ENCODE data around the gene SNAI3. TPM values are rescaled to one million over a fixed set of nuclear protein-coding genes. Genes with fewer than 3 reads are reported as not detected.
A peak's percentile ranks its signal among the peaks of the same experiment; 100 is the strongest.

The SNAI3 gene
- total and polyA plus RNA-seq, 9 of the 15 experiments (the other 6 are each of a cell fraction or from before 2014, with no cell fraction given): 0.04 to 4.1 (median 0.80) TPM; not detected in 1

DNA sequence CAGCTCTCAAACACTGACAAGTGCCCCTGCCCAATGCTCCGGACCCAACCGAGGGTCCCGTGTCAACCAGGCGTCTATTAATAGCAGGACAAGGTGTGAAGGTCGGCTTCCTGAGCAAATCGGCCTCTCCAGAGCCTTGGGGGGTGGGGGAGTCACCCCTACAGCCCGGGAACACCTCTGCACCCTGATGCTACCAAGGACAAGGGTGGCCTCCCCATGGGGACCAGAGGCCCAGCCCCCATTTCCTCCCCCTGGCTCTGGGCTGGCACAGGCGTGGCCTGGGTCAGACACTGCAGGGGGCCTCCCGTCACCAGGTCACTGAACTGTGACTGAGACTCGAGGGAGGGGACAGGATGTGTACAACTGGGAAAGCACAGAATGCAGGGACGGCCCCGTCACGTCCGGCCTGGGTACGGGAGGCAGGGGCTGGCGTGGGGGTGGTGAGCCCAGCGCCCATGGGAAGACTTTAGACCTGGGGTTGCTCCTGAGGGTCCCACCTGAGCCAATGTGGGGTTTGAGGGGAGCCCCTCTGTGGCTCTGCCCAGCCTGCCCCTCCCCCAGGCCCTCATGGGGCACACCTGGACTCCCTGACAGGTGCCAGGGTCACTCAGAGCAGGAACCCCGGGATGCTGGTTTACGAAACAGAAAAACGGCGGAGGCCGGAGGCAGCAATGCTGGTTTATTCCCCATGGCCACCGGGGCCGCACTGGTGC is 34.9 kb downstream of the SNAI3 start (continued):
- TF ChIP-seq, protein P1, sequence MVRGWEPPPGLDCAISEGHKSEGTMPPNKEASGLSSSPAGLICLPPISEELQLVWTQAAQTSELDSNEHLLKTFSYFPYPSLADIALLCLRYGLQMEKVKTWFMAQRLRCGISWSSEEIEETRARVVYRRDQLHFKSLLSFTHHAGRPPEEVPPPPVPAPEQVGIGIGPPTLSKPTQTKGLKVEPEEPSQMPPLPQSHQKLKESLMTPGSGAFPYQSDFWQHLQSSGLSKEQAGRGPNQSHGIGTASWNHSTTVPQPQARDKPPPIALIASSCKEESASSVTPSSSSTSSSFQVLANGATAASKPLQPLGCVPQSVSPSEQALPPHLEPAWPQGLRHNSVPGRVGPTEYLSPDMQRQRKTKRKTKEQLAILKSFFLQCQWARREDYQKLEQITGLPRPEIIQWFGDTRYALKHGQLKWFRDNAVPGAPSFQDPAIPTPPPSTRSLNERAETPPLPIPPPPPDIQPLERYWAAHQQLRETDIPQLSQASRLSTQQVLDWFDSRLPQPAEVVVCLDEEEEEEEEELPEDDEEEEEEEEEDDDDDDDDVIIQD (CRISPR knock-in tag; IDR thresholded peaks at IDR 0.05): no peak
- TF ChIP-seq KAT8 (IDR thresholded peaks at IDR 0.05; ENCODE audit: low read depth) (no peak), SOX6 (IDR thresholded peaks at IDR 0.05) (no peak), KHSRP (IDR thresholded peaks at IDR 0.05) (no peak), MIER1 (IDR thresholded peaks at IDR 0.05; ENCODE audit: low read depth) (0 out of 2 replicates have a peak, but pooled peaks have one; percentile 21), SMARCE1 (IDR thresholded peaks at IDR 0.05) (peak; percentile 65; the same call in 1 of the 2 replicates), MEF2A (IDR thresholded peaks at IDR 0.05; ENCODE audit: control insufficient read depth, low read depth, low read length) (0 out of 2 replicates have a peak, but pooled peaks have one; percentile 60), KLF13 (tag; IDR thresholded peaks at IDR 0.05; ENCODE audit: borderline replicate concordance, low read depth) (no peak), NRF1 (conservative IDR thresholded peaks at IDR 0.05 in 1 of 2, IDR thresholded peaks at IDR 0.05 in 1 of 2) (peak; percentile 45 to 50; a peak in 3 of 4 replicates), SMARCA4 (IDR thresholded peaks at IDR 0.05) (no peak; the same call in 1 of the 2 replicates), CBFA2T2 (conservative IDR thresholded peaks at IDR 0.05) (no peak), MXI1 (IDR thresholded peaks at IDR 0.05; ENCODE audit: low read depth, low read length) (no peak), NR2C2 (CRISPR knock-in tag; IDR thresholded peaks at IDR 0.05) (no peak), NR2C2 (tag; IDR thresholded peaks at IDR 0.05) (peak; percentile 85), ZNF75A (CRISPR knock-in tag; IDR thresholded peaks at IDR 0.05) (no peak), CEBPB (tag; IDR thresholded peaks at IDR 0.05) (no peak)
- TF ChIP-seq, protein P2, sequence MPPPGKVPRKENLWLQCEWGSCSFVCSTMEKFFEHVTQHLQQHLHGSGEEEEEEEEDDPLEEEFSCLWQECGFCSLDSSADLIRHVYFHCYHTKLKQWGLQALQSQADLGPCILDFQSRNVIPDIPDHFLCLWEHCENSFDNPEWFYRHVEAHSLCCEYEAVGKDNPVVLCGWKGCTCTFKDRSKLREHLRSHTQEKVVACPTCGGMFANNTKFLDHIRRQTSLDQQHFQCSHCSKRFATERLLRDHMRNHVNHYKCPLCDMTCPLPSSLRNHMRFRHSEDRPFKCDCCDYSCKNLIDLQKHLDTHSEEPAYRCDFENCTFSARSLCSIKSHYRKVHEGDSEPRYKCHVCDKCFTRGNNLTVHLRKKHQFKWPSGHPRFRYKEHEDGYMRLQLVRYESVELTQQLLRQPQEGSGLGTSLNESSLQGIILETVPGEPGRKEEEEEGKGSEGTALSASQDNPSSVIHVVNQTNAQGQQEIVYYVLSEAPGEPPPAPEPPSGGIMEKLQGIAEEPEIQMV (tag; conservative IDR thresholded peaks at IDR 0.05; ENCODE audit: low read depth): no peak
- TF ChIP-seq, protein P3, sequence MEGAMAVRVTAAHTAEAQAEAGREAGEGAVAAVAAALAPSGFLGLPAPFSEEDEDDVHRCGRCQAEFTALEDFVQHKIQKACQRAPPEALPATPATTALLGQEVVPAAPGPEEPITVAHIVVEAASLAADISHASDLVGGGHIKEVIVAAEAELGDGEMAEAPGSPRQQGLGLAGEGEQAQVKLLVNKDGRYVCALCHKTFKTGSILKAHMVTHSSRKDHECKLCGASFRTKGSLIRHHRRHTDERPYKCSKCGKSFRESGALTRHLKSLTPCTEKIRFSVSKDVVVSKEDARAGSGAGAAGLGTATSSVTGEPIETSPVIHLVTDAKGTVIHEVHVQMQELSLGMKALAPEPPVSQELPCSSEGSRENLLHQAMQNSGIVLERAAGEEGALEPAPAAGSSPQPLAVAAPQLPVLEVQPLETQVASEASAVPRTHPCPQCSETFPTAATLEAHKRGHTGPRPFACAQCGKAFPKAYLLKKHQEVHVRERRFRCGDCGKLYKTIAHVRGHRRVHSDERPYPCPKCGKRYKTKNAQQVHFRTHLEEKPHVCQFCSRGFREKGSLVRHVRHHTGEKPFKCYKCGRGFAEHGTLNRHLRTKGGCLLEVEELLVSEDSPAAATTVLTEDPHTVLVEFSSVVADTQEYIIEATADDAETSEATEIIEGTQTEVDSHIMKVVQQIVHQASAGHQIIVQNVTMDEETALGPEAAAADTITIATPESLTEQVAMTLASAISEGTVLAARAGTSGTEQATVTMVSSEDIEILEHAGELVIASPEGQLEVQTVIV (CRISPR knock-in tag; IDR thresholded peaks at IDR 0.05; ENCODE audit: borderline replicate concordance): no peak
- TF ChIP-seq, protein P4, sequence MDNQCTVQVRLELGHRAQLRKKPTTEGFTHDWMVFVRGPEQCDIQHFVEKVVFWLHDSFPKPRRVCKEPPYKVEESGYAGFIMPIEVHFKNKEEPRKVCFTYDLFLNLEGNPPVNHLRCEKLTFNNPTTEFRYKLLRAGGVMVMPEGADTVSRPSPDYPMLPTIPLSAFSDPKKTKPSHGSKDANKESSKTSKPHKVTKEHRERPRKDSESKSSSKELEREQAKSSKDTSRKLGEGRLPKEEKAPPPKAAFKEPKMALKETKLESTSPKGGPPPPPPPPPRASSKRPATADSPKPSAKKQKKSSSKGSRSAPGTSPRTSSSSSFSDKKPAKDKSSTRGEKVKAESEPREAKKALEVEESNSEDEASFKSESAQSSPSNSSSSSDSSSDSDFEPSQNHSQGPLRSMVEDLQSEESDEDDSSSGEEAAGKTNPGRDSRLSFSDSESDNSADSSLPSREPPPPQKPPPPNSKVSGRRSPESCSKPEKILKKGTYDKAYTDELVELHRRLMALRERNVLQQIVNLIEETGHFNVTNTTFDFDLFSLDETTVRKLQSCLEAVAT (IDR thresholded peaks at IDR 0.05): no peak
- TF ChIP-seq, protein P5, sequence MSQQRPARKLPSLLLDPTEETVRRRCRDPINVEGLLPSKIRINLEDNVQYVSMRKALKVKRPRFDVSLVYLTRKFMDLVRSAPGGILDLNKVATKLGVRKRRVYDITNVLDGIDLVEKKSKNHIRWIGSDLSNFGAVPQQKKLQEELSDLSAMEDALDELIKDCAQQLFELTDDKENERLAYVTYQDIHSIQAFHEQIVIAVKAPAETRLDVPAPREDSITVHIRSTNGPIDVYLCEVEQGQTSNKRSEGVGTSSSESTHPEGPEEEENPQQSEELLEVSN (IDR thresholded peaks at IDR 0.05; ENCODE audit: borderline replicate concordance in 1 of 2, extremely low read depth in 1 of 2, insufficient read depth in 1 of 2, insufficient read length in 1 of 2, low read depth in 1 of 2, low read length in 1 of 2, poor library complexity in 1 of 2, severe bottlenecking in 1 of 2): no peak

Data from K562 (cell line).